Forelimb muscle (tissue), 1 donor: ENCODE measurements around the gene DCP1A. TPM values are rescaled to one million over a fixed set of nuclear protein-coding genes. Genes with fewer than 3 reads are reported as not detected.

ENCODE experiments used
- DNase-seq: peaks from one replicate; pipeline ENCODE4 v3.0.0-alpha.2; 2013; ENCODE audit warnings: low read depth
- polyA plus RNA-seq: library from polyadenylated mRNA; unstranded; fragments of 120-200 nt; gene quantifications from one replicate; pipeline ENCODE4 v1.2.1, GENCODE V29; 2013; ENCODE audit not compliant: insufficient read length

DCP1A gene
- polyA plus RNA-seq, 1 donor, result 21.3 TPM

DNA sequence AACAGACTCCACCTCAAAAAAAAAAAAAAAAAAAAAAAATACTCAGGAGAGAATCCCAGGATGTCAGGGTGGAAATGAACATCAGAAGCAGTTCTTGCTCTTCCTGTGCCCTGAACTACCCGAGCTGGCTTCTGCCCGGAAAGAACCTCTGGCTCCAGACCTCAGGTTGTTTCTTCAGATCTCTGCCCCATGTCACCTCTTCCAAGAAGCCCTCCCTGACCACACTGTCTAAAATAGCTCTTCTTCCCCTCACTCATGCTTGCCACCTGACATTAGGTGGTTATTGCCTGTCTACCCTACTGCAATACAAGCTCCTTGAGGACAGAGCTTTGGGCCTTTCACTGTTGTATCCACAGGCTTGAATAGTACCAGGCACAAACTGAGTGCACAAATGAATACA, 99.7 kb downstream of the DCP1A start:
- no peak for DNase-seq

DNA sequence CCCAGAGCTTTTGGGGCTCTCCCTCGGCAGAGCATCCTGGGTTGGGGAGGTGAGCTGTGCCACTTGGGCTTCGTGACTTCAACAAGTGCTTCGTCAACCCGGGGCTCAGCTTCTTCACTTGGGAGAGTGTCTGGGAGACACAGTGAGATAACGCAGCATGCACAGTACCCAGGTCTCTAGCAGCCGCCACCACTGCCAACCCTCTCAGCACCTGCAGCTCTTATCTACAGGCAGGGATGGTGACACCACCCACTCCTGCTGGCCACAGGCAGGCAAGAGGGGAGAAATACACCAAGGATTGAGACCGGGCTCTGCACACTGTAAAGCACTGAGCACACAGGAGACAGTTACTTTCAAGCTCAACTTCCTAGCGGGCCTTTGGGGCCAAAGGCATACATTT, 103.1 kb downstream of the DCP1A start:
- DNase-seq, result no peak

DNA sequence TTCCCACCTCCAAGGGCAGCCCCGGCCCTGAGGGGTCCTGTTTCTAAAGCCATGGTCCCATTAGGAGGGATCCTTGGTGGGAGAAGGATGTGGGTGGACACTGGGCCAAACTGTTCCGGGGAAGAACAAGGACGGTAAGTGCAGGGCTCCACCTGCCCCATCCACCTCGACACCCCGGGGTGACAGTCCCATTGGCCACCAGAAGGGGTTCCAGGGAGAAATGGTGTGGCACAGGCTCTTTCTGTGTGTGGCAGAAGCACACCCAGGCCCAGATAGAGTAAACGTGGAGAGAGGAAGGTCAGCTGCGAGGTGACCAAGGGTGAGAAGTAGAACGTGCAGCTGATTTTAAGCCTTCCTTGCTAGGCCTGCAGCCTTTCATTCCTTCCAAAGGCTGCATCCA, 103.6 kb downstream of the DCP1A start:
- no peak for DNase-seq

DNA sequence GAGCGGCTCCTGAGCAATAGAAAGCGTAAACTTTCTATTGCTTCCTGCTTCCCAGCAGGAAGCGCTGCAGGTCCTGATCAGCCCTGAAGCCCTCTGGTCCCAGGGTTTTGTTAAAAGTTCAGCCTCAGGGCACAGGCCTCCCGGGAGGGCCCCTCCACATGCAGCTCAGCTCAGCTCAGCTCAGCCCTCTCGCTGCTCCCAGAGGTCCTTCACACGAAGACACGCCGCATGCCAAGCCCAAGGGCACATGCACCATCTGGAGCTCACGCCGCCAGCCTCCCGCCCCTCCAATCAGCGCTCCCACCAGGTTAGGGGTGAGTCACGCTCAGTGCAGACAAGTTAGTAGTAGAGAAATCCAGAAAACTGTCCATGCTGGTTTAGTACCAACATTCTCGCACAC, 104.2 kb downstream of the DCP1A start:
- DNase-seq, result no peak

DNA sequence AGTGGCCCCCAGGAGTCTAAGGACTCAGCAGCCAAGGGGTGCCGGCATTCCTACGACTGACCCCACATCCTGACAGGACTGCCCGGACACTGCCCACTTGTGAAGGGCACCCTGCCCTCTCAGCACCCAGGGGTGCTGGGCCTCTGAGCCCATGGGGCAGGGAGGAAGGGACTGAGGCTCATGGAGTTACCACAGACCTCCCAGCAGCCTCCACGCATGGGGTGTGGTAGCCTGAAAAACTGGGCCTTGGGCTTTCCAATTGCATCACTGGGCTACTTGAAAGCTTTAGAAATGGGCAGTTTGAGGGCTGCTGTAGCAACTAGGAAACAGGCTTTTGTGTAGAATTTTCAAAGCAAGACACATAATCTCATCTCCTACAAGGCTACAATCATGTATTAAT, 104.7 kb downstream of the DCP1A start:
- DNase-seq, result no peak

DNA sequence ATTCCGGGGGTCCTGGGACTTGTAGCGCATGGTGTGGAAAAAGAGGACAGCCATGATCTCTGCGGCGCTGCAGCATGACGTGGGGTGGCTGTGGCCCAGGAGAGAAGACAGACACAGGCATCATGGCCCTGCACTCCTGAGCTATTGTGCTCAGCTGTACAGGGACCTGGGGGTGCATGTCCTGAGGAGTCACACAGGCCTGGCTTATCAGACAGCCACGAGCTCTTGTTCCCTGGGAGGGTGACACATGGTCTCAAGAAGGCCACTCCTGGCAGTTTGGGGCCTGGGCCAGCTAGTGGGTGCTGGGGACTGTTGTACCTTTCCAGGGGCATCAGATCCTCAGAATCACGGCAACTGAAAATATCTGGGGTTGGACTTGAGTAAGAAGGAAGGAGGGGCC, 105.2 kb downstream of the DCP1A start:
- DNase-seq, result no peak

DNA sequence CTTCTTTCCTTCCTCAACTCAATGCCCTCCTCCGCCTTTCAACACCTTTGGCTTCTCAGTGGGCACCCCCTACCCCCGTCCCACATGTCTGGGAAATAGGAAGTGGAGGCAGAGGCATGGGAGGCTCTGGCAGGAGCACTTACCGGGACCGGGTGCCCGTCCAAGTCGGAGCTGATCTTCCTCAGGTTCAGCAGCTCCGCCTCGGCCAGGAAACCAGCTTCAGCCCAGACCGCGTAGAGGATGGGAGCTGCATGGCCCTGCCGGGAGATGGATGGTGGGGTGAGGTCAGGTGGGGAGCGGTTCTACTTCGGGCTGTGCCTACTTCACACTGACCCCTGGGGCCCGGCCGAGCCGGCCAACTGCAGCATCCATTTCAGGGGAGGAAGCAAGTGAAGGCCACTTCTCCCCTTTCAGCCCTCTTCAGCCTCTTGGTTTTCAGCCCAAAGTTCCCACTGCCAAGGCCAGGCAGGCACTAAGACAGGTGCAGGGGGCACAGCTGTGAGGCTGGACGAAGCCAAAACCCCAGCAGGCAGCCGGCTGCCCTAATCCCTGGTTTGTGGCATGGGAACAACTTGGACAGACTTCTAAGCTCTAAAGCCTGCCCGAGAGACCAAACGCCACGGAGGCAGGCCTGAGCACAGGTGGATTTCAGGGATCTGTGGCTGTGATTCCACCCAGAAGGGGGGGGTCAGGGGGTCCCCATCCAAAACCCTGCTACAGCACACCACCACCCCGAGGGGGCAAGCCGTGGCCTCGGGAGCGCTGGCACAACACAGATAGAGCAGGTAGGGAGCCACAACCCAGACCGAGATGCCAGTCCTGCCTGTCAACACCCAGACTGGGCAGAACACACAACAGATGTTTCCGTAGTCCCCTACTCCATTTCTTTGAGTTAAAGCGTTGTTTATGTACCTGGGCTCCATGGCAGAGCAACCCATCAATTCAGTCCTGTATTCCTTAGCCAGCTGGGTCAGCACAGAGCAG, 106.1 kb downstream of the DCP1A start:
- no peak for DNase-seq

DNA sequence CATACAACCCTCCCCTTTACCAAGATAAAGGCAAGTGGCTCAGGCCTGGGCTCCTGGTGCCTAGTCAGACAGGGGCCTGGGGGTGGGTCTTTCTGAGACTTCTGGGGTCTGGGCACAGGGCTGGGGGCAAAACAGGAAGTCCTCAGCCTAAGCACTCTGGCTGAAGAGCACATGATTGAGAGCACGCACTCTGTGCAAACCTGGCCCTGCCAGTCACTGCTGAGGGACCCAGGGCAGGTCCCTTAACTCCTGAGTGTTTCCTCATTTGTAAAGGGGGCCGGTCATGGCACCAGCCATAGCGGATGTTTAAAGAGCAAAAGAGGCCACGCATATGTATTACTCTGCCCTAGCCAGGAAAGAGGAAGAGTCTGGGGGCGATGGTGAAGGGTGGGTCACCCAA, 107.5 kb downstream of the DCP1A start:
- DNase-seq, result no peak

DNA sequence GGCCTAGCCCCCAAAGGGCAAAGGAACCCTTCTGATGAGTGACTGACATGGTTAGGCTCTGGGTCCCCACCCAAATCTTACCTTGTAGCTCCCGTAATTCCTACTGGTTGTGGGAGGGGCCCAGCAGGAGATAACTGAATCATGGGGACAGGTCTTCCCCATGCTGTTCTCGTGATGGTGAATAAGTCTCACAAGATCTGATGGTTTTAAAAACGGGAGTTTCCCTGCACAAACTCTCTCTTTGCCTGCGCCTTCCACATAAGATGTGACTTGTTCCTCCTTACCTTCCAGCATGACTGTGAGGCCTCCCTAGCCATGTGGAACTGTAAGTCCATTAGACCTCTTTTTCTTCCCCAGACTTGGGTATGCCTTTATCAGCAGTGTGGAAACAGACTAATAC, 108.5 kb downstream of the DCP1A start:
- no peak for DNase-seq

DNA sequence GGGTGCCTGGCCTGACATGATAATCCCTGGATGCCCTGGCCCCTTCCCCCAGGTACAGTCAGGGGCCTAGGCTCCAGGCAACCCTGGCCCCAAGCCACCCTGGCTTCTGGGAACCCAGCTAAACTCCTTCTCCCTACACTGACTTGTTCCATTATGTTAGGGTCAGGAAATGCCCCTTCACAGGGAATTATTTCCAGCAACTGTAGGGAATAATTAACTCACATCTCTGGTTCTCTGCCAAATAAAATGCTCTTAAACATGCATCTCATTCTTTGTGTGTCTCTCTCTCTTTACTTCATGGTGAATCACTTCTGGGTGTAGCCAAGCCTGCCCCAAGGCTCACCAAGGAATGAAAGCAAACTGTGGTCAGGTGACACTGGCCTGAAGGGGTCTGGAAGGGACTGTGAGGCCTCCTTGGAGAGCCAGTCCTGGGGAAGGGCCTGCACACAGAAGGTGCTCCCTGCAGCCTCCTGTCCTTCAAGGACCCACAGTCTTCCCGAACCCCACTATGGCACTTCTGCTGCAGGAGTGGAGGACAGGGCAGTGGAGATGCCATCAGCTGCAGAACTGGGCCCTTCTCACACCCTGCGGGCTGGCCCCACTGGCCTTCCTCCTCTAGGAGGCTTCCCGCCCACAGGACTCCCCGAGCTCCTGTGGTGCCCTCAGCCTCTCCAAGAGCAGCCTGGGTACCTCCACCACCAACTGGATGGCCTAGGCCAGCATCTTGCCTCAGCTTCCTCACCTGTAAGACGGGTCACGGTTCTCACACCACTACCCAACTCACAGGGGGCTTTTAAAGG, 109.1 kb downstream of the DCP1A start:
- no peak for DNase-seq

DNA sequence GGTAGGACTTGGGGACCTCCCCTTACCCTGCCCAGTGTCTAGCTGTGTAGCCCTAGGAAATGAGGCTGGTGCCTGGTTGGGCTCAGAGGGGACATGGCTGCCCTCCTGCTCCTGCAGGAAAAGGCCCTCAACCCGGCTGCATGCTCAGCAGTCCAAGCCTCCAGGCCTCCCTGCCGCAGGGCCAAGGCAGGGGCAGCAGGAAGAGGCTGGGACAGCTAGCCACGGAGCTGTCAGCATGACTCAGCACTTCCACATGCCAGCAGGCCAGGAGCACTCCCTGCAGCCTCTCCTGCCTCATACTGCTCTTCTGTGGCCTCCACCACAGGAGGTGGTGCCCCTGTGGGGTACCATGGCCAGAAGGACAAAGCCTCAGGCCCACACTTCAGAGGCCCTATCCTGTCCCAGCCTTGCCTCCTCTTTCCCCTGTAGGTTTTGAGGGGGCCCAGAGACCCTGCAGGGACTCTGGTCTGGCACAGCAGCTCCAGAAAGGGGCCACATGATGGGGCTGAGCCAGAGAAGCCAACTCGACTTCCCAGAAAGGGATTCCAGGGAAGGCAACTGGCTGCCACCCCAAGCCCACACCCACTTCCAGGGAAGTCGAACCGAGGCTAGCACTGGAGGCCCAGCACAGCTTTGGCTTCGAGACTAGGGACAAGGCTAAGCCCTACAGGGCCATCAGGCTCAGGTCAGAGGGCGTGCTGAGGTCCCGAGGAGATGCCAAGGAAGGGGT, 111.1 kb downstream of the DCP1A start:
- DNase-seq, result no peak

DNA sequence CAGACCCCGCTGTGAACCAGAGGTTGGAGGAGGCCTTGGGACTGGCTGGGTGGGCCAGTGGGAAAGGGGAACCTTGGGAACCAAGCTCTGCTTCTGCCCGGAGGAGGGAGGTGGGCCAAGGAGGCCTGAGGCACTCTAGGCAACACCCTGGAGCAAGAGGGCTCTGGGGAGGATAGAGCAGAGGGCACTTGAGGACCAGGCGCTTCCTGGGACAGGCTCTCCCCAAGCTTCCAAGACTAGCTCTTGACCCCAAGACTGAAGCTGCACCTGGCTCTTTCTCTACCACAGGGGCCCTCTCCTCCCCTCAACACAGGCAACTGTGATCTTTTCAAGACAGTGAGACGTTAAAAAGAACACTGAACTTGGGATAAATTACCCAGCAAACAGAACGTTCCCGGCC, 111.8 kb downstream of the DCP1A start:
- DNase-seq, result no peak

DNA sequence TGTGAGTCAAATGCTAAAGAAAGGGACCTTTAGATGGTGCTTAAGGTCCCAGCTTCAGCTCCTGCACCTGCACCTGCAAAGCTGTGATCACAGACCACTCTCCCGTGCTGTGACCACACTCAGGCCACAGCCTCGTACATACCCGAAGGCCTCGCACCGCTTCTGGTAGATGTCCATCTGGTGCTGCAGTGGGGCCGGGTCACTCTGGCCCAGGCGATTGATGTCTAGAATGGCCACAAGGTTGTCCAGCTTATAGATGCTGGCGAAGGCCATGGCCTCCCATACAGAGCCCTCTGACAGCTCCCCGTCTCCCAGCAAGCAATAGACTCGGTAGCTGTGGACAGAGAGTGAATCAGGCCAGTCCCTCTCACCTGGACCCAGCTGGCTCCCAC, 112.5 kb downstream of the DCP1A start:
- no peak for DNase-seq

DNA sequence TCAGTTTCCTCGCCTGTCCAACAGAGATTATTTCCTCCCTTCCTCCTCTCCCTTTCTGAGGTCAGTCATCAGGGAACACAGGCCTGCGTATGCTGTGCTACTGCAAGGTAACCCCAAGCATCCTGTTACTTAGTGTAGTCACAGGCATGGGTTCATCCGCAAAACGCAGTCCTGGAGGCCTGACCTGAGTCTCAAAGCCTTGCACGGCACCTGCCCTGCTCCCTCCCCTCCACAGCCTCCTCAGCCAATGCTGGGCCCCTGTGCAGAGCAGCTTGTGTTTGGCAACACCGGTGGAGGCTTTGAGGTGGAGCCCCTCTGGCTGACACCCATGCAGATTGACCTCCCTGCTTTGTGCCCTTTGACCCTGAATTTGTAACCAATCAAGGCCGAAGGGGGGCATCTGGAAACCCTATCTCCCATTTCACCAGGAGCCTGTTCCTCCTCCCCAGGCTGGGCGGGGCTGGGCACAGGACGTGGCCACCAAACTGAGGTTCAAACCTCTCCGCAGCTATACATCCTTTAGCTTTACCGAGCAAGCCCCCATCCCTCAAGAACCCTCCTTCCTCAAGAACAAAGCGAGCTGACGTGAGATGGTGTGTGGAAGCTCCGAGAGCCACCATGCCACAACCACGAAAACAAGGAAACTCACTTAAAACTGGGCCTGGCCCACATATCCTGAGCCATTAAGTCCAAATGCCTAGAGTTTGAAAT, 113.1 kb downstream of the DCP1A start:
- no peak for DNase-seq

Other genes starting within 250 kb of the DCP1A start
- gene RFT1, start 217.1 kb downstream of the DCP1A start, polyA plus RNA-seq, result 9.4 TPM
- gene PRKCD, start 186.3 kb downstream of the DCP1A start, polyA plus RNA-seq, result 6.9 TPM
- gene TKT, start 91.5 kb downstream of the DCP1A start, polyA plus RNA-seq, result 30.7 TPM
- 1.4 TPM for gene CACNA1D, start 147.1 kb upstream of the DCP1A start, polyA plus RNA-seq